GM12878 (cell line): Measurements from ENCODE around the gene PAPPA. TPM values are rescaled to one million over a fixed set of nuclear protein-coding genes. Genes with fewer than 3 reads are reported as not detected.

Experiments
- ATAC-seq: fragments of 200-7000 bp; cut with Tn5 transposase; 3 replicates; pipeline ENCODE4 v1.9.1; 2020; ENCODE audit warnings: mild to moderate bottlenecking, moderate library complexity
- BruUV-seq: library from RNA; stranded (reverse); fragments of 400-500 nt; replicated peaks from 2 replicates; lab custom pipeline; 2021; lab: Mats Ljungman, UMichigan
- CTCF ChIA-PET: fragments of 300-600 bp; sonication (Branson Sonifier 250); formaldehyde crosslinking; extraction: SDS; loops from one replicate; lab custom pipeline; 2021; ENCODE audit warnings: inconsistent platforms; lab: Yijun Ruan, JAX
- POLR2A ChIA-PET: fragments of 350-600 bp; formaldehyde crosslinking; extraction: SDS; loops from one replicate; lab custom pipeline; 2021; ENCODE audit warnings: inconsistent platforms; lab: Charles Lee
- RAD21 ChIA-PET: fragments of 300-600 bp; sonication (Branson Sonifier 250); formaldehyde crosslinking; loops from one replicate; lab custom pipeline; 2023; ENCODE audit warnings: antibody characterized with exemption; ENCODE audit not compliant: unreplicated experiment; lab: Charles Lee
- SMC1A ChIA-PET: fragments of 300-600 bp; sonication (Branson Sonifier 250); formaldehyde crosslinking; loops from one replicate; lab custom pipeline; 2023; ENCODE audit not compliant: unreplicated experiment, uncharacterized antibody; lab: Charles Lee
- DNase-seq: peaks from one replicate; pipeline ENCODE4 v3.0.0-alpha.2; 2011; ENCODE audit warnings: low read depth, low spot score
- FAIRE-seq: peaks from 3 replicates; lab custom pipeline; 2011; peaks lifted over from hg19 to GRCh38; lab: Jason Lieb, UNC
- H2AFZ ChIP-seq: 2 replicates; pipeline ENCODE4 v1.6.0; 2011; ENCODE audit warnings: low read depth, low read length, control low read depth; ENCODE audit not compliant: control insufficient read depth
- H3K27ac ChIP-seq: 2 replicates; pipeline ENCODE4 v1.5.1; 2011; ENCODE audit warnings: control low read depth; ENCODE audit not compliant: control insufficient read depth, insufficient read depth
- H3K27me3 ChIP-seq, 2 experiments: replicated peaks in 1 of 2; 2 replicates each; pipeline versions ENCODE4 v1.6.0 to v1.6.1; 2011; ENCODE audit warnings: low read length in 1 of 2; ENCODE audit not compliant: control insufficient read depth in 2 of 2, insufficient read depth in 2 of 2
- H3K36me3 ChIP-seq, 2 experiments: 2 replicates each; pipeline ENCODE4 v1.5.1; 2011; ENCODE audit warnings: low read length in 1 of 2; ENCODE audit not compliant: control insufficient read depth in 2 of 2, insufficient read depth in 2 of 2
- H3K4me1 ChIP-seq: 2 replicates; pipeline ENCODE4 v1.6.1; 2011; ENCODE audit warnings: mild to moderate bottlenecking, low read length, moderate library complexity, mixed read lengths; ENCODE audit not compliant: control insufficient read depth, insufficient read depth
- H3K4me2 ChIP-seq: 2 replicates; pipeline ENCODE4 v1.6.0; 2011; ENCODE audit warnings: control low read depth; ENCODE audit not compliant: control insufficient read depth, insufficient read depth
- H3K4me3 ChIP-seq: fragments of 200-600 bp; sonication (generic); 2 replicates; pipeline ENCODE4 v1.5.1; 2016
- H3K79me2 ChIP-seq: 2 replicates; pipeline ENCODE4 v1.6.0; 2011; ENCODE audit warnings: low read length; ENCODE audit not compliant: control insufficient read depth, insufficient read depth
- H3K9ac ChIP-seq: 2 replicates; pipeline ENCODE4 v1.8.0; 2011; ENCODE audit warnings: low read length, control low read depth, mixed read lengths; ENCODE audit not compliant: control insufficient read depth, insufficient read depth
- H3K9me3 ChIP-seq: replicated peaks from 3 replicates; pipeline ENCODE4 v1.5.1; 2011; ENCODE audit warnings: mild to moderate bottlenecking, low read length; ENCODE audit not compliant: control insufficient read depth, insufficient read depth
- H4K20me1 ChIP-seq: 2 replicates; pipeline ENCODE4 v1.6.0; 2011; ENCODE audit not compliant: control insufficient read depth, insufficient read depth
- ATF7 ChIP-seq: fragments of 450-650 bp; IDR thresholded peaks from 2 replicates; pipeline ENCODE4 v1.6.1; 2016; ENCODE audit warnings: low read depth, mild to moderate bottlenecking
- CBX5 ChIP-seq: sonication (generic); IDR thresholded peaks from 2 replicates; pipeline ENCODE4 v1.6.1; 2016; ENCODE audit warnings: low read depth, moderate library complexity, mild to moderate bottlenecking, inconsistent platforms
- CREM ChIP-seq: IDR thresholded peaks from 2 replicates; pipeline ENCODE4 v1.6.1; 2014; ENCODE audit warnings: antibody characterized with exemption, low read depth
- EP300 ChIP-seq, 2 experiments: fragments of 150-350 bp in 1 of 2; IDR thresholded peaks; 2 replicates each; pipeline ENCODE4 v1.6.1; 2011 to 2012; ENCODE audit warnings: low read depth in 2 of 2, low read length in 2 of 2, borderline replicate concordance in 1 of 2, improper control_type of control experiment in 1 of 2, inconsistent platforms in 1 of 2; ENCODE audit not compliant: control insufficient read depth in 1 of 2
- HDGF ChIP-seq: fragments of 450-650 bp; IDR thresholded peaks from 2 replicates; pipeline ENCODE4 v1.6.1; 2016; ENCODE audit warnings: antibody characterized with exemption
- MEF2A ChIP-seq: IDR thresholded peaks from 2 replicates; pipeline ENCODE4 v1.6.1; 2011; ENCODE audit warnings: low read depth, mild to moderate bottlenecking, low read length, moderate library complexity; ENCODE audit not compliant: insufficient read depth
- NFIC ChIP-seq: IDR thresholded peaks from 2 replicates; pipeline ENCODE4 v1.6.1; 2012; ENCODE audit warnings: low read depth, mild to moderate bottlenecking, inconsistent platforms, low read length, moderate library complexity
- POLR2AphosphoS5 ChIP-seq: IDR thresholded peaks from 2 replicates; pipeline ENCODE4 v1.6.1; 2011; ENCODE audit warnings: mild to moderate bottlenecking, low read length, inconsistent platforms
- RCOR1 ChIP-seq: conservative IDR thresholded peaks from 2 replicates; pipeline ENCODE4 v1.6.1; 2012; ENCODE audit warnings: low read depth, low read length, improper control_type of control experiment
- SMARCA5 ChIP-seq: fragments of 450-650 bp; IDR thresholded peaks from 2 replicates; pipeline ENCODE4 v1.6.1; 2017; ENCODE audit warnings: mild to moderate bottlenecking
- SP1 ChIP-seq: IDR thresholded peaks from one replicate; pipeline ENCODE4 v1.6.1; 2011; ENCODE audit warnings: low read depth, low read length
- ZNF24 ChIP-seq: fragments of 450-650 bp; IDR thresholded peaks from 2 replicates; pipeline ENCODE4 v1.6.1; 2017; ENCODE audit warnings: antibody characterized with exemption, mild to moderate bottlenecking
- ZNF622 ChIP-seq: fragments of 450-650 bp; IDR thresholded peaks from 2 replicates; pipeline ENCODE4 v1.6.1; 2017; ENCODE audit warnings: mild to moderate bottlenecking, inconsistent platforms
- ZZZ3 ChIP-seq: IDR thresholded peaks from 2 replicates; pipeline ENCODE4 v1.6.1; 2011; ENCODE audit warnings: low read depth; ENCODE audit not compliant: control insufficient read depth, insufficient read length
- WGBS: methylation state at CpG from one replicate; pipeline ENCODE4 v1.1.6; 2016; ENCODE audit warnings: low lambda C conversion rate; ENCODE audit not compliant: insufficient replicate concordance, insufficient coverage; ENCODE audit errors: missing lambda C conversion rate; 5-methylcytosine and 5-hydroxymethylcytosine counted together
- in situ Hi-C: fragments of 300-500 bp; cut with MboI; formaldehyde crosslinking; loops from 9 replicates; pipeline ENCODE4 v1.14.3; 2018; ENCODE audit warnings: mixed read lengths
- intact Hi-C: fragments of 100-400 bp; cut with micrococcal nuclease; formaldehyde crosslinking; loops from one replicate; pipeline ENCODE4 v1.14.2; 2022; ENCODE audit not compliant: unreplicated experiment
- polyA plus RNA-seq, 11 experiments: library from polyadenylated mRNA; depleted of rRNA in 4 of 11; unstranded in 6 of 11; stranded (reverse) in 5 of 11; fragments of >200 nt; fragmentation: Nextera tagmentation in 4 of 11; fragmentation: Illumina TruSeq in 1 of 11; extraction: Ambion mirVana in 4 of 11; extraction: Trizol in 1 of 11; gene quantifications; 1 replicate in 1 of 11; 2 replicates in 10 of 11; pipeline versions ENCODE4 v1.2.1 to v1.2.3, GENCODE V29; 2011 to 2016; ENCODE audit warnings: inconsistent platforms in 2 of 11, missing spikeins in 2 of 11, low read depth in 1 of 11
- total RNA-seq, 4 experiments: library from RNA; depleted of rRNA in 3 of 4; stranded (reverse); fragments of >200 nt in 3 of 4; fragmentation: Illumina TruSeq in 1 of 4; extraction: Trizol in 1 of 4; gene quantifications; 2 replicates each; pipeline versions ENCODE4 v1.2.1 to v1.2.3, GENCODE V29; 2013 to 2021
- TF ChIP-seq, protein P1 (sequence below): IDR thresholded peaks from 2 replicates; pipeline ENCODE4 v1.6.1; 2012; ENCODE audit warnings: low read length, inconsistent platforms
- TF ChIP-seq, protein P2 (sequence below): fragments of 450-650 bp; IDR thresholded peaks from 2 replicates; pipeline ENCODE4 v1.6.1; 2018; ENCODE audit warnings: borderline replicate concordance, mild to moderate bottlenecking; ENCODE audit not compliant: partially characterized antibody

Gene PAPPA
- total and polyA plus RNA-seq, 10 of the 15 experiments (the other 5 are each of a cell fraction or from before 2014, with no cell fraction given), result under 0.01 to 0.19 (median 0.02) TPM; not detected in 4

DNA sequence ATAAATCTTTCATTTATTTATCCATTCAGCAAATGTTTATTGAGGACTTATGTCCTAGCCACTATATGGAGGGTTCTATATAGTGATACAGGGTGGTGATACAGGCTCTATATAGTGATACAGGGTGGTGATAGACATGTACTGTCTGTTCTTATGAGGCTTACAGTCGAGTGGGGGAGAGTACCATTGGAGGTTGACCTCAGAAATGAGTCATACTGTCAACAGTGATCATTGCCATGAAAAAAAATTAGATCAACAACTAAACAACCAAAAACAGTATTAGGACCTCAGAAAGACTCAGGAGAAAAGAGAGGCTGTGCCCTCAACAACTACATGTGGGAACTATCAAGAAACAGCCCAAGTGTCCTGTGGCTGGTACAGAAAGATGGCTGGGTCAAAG, 22.0 kb downstream of the PAPPA start:
- no peak overlapping the region for H3K4me3 ChIP-seq
- CTCF ChIA-PET, result no interaction called here

DNA sequence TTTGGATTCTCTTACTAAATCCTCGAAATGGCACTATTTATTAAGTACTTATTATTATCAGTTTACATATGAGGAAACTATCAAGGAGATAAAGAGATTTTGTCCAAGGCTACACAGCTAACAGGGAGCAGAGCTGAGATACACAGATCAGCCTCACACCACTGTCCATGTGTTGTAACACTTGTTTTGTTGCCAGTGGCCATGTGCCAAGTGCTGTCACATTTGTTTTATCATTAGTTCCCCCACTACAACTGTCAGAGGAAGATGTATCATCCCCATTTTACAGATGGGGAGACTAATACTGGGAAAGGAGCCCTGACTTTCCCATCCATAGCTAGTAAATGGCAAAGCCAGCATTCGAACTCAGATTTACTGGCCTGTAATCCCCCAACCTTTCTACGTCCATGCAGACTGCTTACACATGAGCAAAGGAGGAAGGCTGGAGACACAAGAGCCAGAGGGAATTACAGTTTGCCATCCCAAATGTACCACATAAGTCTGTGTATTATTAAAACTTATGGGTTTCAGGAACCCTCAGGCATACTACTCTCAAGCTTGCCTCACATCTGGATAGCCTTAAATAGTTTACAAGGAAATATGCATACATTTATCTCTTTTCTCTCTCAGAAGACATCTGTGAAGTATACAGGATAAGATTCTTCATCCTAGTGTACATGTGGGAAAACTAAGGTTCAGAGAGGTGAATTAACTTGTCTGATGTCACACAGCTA, 25.1 kb downstream of the PAPPA start:
- no peak for FAIRE-seq
- CTCF ChIA-PET, result interaction anchor here (1.2 kb wide), 1 partner anchor 29 kb away, joined by 3 read pairs; no protein-coding TSS in a partner anchor
- no peaks in the 10 kb centered on the region for H3K9me3 ChIP-seq
- intact Hi-C loops (no loop called here), in situ Hi-C loops (no loop called here)
- H3K4me3 ChIP-seq, result no peak overlapping the region
- no peaks in the 10 kb centered on the region for H3K4me1 ChIP-seq
- no peak overlapping the region for H2AFZ ChIP-seq
- no peak overlapping the region for H3K9ac ChIP-seq
- 2% methylated on average over 3 of the region's 3 CpGs for WGBS
- SMC1A ChIA-PET, result interaction anchor here (1.0 kb wide), 1 partner anchor 94 kb away, joined by 3 read pairs; no protein-coding TSS in a partner anchor
- ATAC-seq, result no peak
- no peaks in the 10 kb centered on the region for H4K20me1 ChIP-seq
- TF ChIP-seq MEF2A, result no peak
- TF ChIP-seq, protein P1, sequence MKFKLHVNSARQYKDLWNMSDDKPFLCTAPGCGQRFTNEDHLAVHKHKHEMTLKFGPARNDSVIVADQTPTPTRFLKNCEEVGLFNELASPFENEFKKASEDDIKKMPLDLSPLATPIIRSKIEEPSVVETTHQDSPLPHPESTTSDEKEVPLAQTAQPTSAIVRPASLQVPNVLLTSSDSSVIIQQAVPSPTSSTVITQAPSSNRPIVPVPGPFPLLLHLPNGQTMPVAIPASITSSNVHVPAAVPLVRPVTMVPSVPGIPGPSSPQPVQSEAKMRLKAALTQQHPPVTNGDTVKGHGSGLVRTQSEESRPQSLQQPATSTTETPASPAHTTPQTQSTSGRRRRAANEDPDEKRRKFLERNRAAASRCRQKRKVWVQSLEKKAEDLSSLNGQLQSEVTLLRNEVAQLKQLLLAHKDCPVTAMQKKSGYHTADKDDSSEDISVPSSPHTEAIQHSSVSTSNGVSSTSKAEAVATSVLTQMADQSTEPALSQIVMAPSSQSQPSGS, result no peak
- no peak for TF ChIP-seq SMARCA5
- no peak for TF ChIP-seq ZNF24
- TF ChIP-seq, protein P2, sequence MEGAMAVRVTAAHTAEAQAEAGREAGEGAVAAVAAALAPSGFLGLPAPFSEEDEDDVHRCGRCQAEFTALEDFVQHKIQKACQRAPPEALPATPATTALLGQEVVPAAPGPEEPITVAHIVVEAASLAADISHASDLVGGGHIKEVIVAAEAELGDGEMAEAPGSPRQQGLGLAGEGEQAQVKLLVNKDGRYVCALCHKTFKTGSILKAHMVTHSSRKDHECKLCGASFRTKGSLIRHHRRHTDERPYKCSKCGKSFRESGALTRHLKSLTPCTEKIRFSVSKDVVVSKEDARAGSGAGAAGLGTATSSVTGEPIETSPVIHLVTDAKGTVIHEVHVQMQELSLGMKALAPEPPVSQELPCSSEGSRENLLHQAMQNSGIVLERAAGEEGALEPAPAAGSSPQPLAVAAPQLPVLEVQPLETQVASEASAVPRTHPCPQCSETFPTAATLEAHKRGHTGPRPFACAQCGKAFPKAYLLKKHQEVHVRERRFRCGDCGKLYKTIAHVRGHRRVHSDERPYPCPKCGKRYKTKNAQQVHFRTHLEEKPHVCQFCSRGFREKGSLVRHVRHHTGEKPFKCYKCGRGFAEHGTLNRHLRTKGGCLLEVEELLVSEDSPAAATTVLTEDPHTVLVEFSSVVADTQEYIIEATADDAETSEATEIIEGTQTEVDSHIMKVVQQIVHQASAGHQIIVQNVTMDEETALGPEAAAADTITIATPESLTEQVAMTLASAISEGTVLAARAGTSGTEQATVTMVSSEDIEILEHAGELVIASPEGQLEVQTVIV, result no peak
- TF ChIP-seq SP1, result no peak
- TF ChIP-seq CREM, result no peak
- H3K4me2 ChIP-seq, result no peak overlapping the region
- POLR2A ChIA-PET, result no interaction called here
- no peaks in the 10 kb centered on the region for H3K36me3 ChIP-seq
- H3K27ac ChIP-seq, result no peak overlapping the region
- no peaks in the 10 kb centered on the region for H3K79me2 ChIP-seq
- BruUV-seq, result no TSS peak
- RAD21 ChIA-PET, result no interaction called here
- H3K27me3 ChIP-seq, result peaks cover 0 to 2% of the 10 kb centered on the region in 2 experiments; a peak in 1 of 4 replicates
- DNase-seq, result no peak

More for the DNA sequence above, 22.0 kb downstream of the PAPPA start:
- no peak overlapping the region for H2AFZ ChIP-seq
- no peak overlapping the region for H3K4me2 ChIP-seq
- H3K27ac ChIP-seq, result no peak overlapping the region
- POLR2A ChIA-PET, result no interaction called here
- no peaks in the 10 kb centered on the region for H4K20me1 ChIP-seq
- WGBS, result 0% methylated on average over 1 of the region's 1 CpG
- intact Hi-C loops (no loop called here), in situ Hi-C loops (no loop called here)
- no peak overlapping the region for H3K9ac ChIP-seq
- RAD21 ChIA-PET, result no interaction called here
- no peak for ATAC-seq
- no peaks in the 10 kb centered on the region for H3K36me3 ChIP-seq
- FAIRE-seq, result no peak
- TF ChIP-seq NFIC, result no peak
- no peak for TF ChIP-seq CBX5
- TF ChIP-seq ATF7, result no peak
- TF ChIP-seq EP300 (IDR thresholded peaks at IDR 0.05; ENCODE audit: borderline replicate concordance in 1 of 2, control insufficient read depth in 1 of 2, low read depth in 2 of 2, low read length in 2 of 2), result no peak
- TF ChIP-seq POLR2AphosphoS5, result no peak
- no peak for TF ChIP-seq RCOR1
- TF ChIP-seq ZNF622, result no peak
- TF ChIP-seq ZZZ3, result no peak
- TF ChIP-seq HDGF, result no peak
- TF ChIP-seq, all 136 proteins: peak for 0
- Histone ChIP-seq H3K79me2 (no peaks in the 10 kb centered on the region), H3K27me3 (peaks cover 0 to 2% of the 10 kb centered on the region in 2 experiments; a peak in 1 of 4 replicates), H3K9me3 (no peaks in the 10 kb centered on the region), H3K4me1 (no peaks in the 10 kb centered on the region)
- BruUV-seq, result no TSS peak
- no peak for DNase-seq
- SMC1A ChIA-PET, result no interaction called here
